Loucy (cell line): Measurements from ENCODE around the gene MAP3K5.
A peak's percentile ranks its signal among the peaks of the same experiment; 100 is the strongest.

ENCODE experiments used
- H2AFZ ChIP-seq: fragments of 200-600 bp; sonication (generic); 2 replicates; pipeline ENCODE4 v1.6.0; 2016; ENCODE audit warnings: antibody characterized with exemption, mild to moderate bottlenecking, low read length, moderate library complexity
- H3F3A ChIP-seq: fragments of 200-600 bp; 2 replicates; pipeline ENCODE4 v1.6.0; 2016; ENCODE audit warnings: antibody characterized with exemption, low read depth, mild to moderate bottlenecking
- H3K27me3 ChIP-seq: fragments of 200-600 bp; sonication (generic); 2 replicates; pipeline ENCODE4 v1.6.1; 2014; ENCODE audit warnings: low read length, mild to moderate bottlenecking; ENCODE audit not compliant: insufficient read depth, poor library complexity, severe bottlenecking
- H3K36me3 ChIP-seq: fragments of 200-600 bp; sonication (generic); 2 replicates; pipeline ENCODE4 v1.6.1; 2016; ENCODE audit warnings: low read length; ENCODE audit not compliant: insufficient read depth
- H3K4me1 ChIP-seq: fragments of 200-600 bp; sonication (generic); 2 replicates; pipeline ENCODE4 v1.5.1; 2014; ENCODE audit warnings: low read length, mild to moderate bottlenecking; ENCODE audit not compliant: insufficient read depth, poor library complexity, severe bottlenecking
- H3K4me2 ChIP-seq: fragments of 200-600 bp; sonication (generic); 2 replicates; pipeline ENCODE4 v1.6.0; 2014; ENCODE audit warnings: antibody characterized with exemption, low read length, low read depth, mild to moderate bottlenecking; ENCODE audit not compliant: poor library complexity, severe bottlenecking
- H3K4me3 ChIP-seq: fragments of 200-600 bp; sonication (generic); 2 replicates; pipeline ENCODE4 v1.5.1; 2014; ENCODE audit warnings: low read length, mild to moderate bottlenecking, mixed read lengths; ENCODE audit not compliant: poor library complexity, severe bottlenecking
- H3K79me2 ChIP-seq: fragments of 200-600 bp; sonication (generic); 2 replicates; pipeline ENCODE4 v1.6.1; 2014; ENCODE audit warnings: low read length; ENCODE audit not compliant: insufficient read depth
- H3K9ac ChIP-seq: fragments of 200-600 bp; sonication (generic); 2 replicates; pipeline ENCODE4 v1.6.0; 2014; ENCODE audit warnings: mild to moderate bottlenecking, low read depth, low read length, moderate library complexity; ENCODE audit not compliant: poor library complexity, severe bottlenecking
- H3K9me2 ChIP-seq: fragments of 200-600 bp; sonication (generic); replicated peaks from 2 replicates; pipeline ENCODE4 v1.6.1; 2016; ENCODE audit warnings: low read depth, low read length, mixed read lengths
- H3K9me3 ChIP-seq: fragments of 200-600 bp; sonication (generic); 2 replicates; pipeline ENCODE4 v1.6.1; 2014; ENCODE audit warnings: mild to moderate bottlenecking, antibody characterized with exemption, low read length, low read depth; ENCODE audit not compliant: insufficient read depth
- H4K20me1 ChIP-seq: fragments of 200-600 bp; sonication (generic); 2 replicates; pipeline ENCODE4 v1.6.0; 2014; ENCODE audit warnings: antibody characterized with exemption, low read length, mild to moderate bottlenecking; ENCODE audit not compliant: insufficient read depth, poor library complexity, severe bottlenecking
- CTCF ChIP-seq: fragments of 200-600 bp; sonication (generic); conservative IDR thresholded peaks from 2 replicates; pipeline ENCODE4 v1.5.1; 2014; ENCODE audit warnings: mild to moderate bottlenecking, antibody characterized with exemption, low read length
- EZH2phosphoT487 ChIP-seq: fragments of 200-600 bp; IDR thresholded peaks from 2 replicates; pipeline ENCODE4 v1.6.1; 2018; ENCODE audit warnings: antibody characterized with exemption, mild to moderate bottlenecking, moderate library complexity, borderline replicate concordance

The MAP3K5 gene

DNA sequence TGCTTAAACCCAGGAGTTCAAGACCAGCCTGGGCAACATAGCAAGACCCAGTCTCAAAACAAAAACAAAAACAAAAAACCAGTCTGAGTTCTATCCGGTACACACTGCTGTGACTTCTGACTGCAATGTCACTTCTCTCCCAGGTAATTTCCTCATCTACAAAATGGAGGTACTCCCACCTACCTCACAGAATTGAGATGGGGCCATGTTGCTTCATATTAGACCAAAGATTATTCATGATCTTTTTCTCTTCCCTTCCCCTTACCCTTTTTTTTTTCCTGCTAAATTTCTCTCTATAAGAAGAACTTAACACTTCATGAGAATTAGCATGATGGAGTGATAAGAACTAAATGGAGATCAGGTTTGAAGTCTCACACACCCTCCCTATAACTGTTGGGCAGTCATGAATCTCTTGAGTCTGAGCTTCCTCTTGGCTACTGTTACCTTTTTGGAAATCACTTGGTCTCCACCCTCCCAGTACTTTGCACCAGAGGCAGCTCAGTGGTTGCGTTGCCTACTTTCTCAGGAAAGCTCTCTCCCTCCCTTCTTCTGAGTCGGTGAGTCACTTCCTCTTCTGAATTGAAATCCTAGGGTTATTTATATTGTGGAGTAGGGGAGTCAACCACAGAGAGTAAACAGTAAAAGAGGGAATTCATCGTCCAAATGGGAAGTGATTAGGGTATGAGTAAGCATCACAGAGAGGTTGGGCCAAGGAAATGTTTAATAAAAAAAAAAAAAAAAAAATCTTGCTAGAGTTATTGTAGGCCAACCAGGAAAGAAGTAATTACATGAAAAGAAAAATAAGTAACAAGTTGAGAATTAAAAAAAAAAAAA, 182.2 kb downstream of the MAP3K5 start:
- TF ChIP-seq EZH2phosphoT487 (no peak), CTCF (no peak)
- no peak overlapping the region for H3K4me3 ChIP-seq
- no peaks in the 10 kb centered on the region for H4K20me1 ChIP-seq
- H3K4me2 ChIP-seq: no peak overlapping the region
- H3K9me3 ChIP-seq: no peaks in the 10 kb centered on the region
- H3K4me1 ChIP-seq: peaks cover 5% of the 10 kb centered on the region
- no peak overlapping the region for H3K9ac ChIP-seq
- no peaks in the 10 kb centered on the region for H3K79me2 ChIP-seq
- H3K9me2 ChIP-seq: no peaks in the 10 kb centered on the region
- H3K27me3 ChIP-seq: no peaks in the 10 kb centered on the region
- no peaks in the 10 kb centered on the region for H3K36me3 ChIP-seq
- no peaks in the 10 kb centered on the region for H3F3A ChIP-seq
- H2AFZ ChIP-seq: no peak overlapping the region

DNA sequence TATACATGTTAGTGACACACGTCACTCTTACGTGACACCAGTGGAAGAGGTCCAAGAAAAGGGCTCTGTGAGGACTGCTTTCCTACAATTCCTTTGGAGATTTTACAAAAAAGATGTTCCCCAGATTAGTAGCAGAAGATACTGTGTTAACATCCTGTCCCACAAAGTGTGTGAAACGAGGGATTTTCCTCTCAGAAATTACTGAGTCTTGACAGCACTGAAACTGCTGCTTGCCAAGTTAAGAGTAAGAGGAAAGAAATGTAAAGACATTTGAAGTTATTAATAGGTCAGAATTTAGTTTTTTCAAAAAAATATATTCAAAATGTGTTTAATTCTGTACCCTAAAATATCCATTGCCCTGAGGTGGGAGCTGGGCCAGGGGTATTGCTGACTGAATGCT, 183.3 kb downstream of the MAP3K5 start:
- TF ChIP-seq CTCF (no peak), EZH2phosphoT487 (no peak)
- no peaks in the 10 kb centered on the region for H3K79me2 ChIP-seq
- H3K9me3 ChIP-seq: no peaks in the 10 kb centered on the region
- H3K4me3 ChIP-seq: no peak overlapping the region
- no peak overlapping the region for H3K9ac ChIP-seq
- no peaks in the 10 kb centered on the region for H3F3A ChIP-seq
- H3K9me2 ChIP-seq: no peaks in the 10 kb centered on the region
- H3K27me3 ChIP-seq: no peaks in the 10 kb centered on the region
- H3K4me1 ChIP-seq: peaks cover 9% of the 10 kb centered on the region
- no peak overlapping the region for H2AFZ ChIP-seq
- H3K36me3 ChIP-seq: no peaks in the 10 kb centered on the region
- no peak overlapping the region for H3K4me2 ChIP-seq
- no peaks in the 10 kb centered on the region for H4K20me1 ChIP-seq

GRCh38 chr6:136607932-136608772, 184.1 kb downstream of the MAP3K5 start:
- Histone ChIP-seq H3K79me2 (no peaks in the 10 kb centered on the region), H3F3A (no peaks in the 10 kb centered on the region), H3K9ac (no peak overlapping the region), H3K4me1 (peaks cover 9% of the 10 kb centered on the region), H3K4me3 (no peak overlapping the region), H3K36me3 (no peaks in the 10 kb centered on the region), H2AFZ (no peak overlapping the region), H3K9me2 (no peaks in the 10 kb centered on the region), H3K27me3 (no peaks in the 10 kb centered on the region), H3K4me2 (no peak overlapping the region), H4K20me1 (no peaks in the 10 kb centered on the region), H3K9me3 (no peaks in the 10 kb centered on the region)
- TF ChIP-seq EZH2phosphoT487 (no peak), CTCF (peak; percentile 90)
